ENCODE measurements around the gene NCK2.
"Not testable (repeated sequence)": the region's sequence is repeated elsewhere in the genome, so short reads cannot be mapped to it uniquely, and the experiment has no call there.

Gene NCK2

DNA sequence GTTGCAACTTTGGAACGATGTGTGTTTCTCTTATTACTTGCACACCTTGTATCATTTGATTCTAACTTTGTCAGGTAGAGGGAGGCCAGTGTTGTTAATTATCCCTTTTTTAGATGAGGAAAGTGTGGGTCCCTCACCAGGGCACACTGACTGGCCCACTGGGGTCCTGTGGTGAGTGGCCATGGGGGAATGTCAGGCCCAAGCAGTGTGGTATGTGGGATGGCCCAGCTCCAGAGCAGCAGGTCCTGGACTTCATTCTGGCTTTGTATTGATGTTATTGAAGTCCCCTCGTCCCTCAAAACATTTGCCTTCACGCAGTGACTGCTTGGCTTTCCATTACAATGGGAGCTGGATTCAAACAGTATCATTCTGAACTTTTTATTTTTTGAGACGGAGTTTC is 11.7 kb downstream of the NCK2 start:
- DNase-seq (ENCODE audit: low spot score): no peak

DNA sequence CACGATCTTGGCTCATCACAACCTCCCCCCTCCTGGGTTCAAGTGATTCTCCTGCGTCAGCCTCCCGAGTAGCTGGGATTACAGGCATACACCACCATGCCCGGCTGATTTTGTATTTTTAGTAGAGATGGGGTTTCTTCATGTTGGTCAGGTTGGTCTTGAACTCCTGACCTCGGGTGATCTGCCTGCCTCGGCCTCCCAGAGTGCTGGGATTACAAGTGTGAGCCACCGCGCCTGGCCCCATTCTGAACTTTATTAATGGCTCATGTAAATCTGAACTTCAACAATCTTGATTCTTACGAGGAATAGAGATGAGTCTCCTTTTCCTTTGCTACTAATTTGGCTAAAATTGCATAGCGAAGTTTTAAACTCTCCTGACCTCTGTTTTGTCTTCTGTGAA is 12.2 kb downstream of the NCK2 start:
- DNase-seq (ENCODE audit: low spot score): not testable (repeated sequence)

DNA sequence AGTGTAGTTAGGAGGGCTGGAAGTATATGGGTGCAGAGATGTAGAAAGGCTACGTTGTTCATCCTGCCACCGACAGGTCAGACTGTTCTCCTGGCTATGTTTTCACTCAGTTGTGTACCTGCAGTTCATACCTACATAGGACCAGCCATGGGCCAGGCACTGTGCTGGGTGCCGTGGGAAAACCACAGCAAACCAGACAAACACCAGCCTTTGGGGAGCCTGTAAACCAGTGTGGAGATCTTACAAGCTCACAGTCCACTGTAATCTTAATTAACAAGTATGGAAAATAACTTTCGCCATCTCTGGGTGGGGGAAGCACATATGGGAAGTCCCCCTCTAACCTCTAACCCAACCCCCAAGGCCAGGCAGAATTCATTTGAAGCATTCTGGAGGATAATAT is 12.7 kb downstream of the NCK2 start:
- no peak for DNase-seq (ENCODE audit: low spot score)

DNA sequence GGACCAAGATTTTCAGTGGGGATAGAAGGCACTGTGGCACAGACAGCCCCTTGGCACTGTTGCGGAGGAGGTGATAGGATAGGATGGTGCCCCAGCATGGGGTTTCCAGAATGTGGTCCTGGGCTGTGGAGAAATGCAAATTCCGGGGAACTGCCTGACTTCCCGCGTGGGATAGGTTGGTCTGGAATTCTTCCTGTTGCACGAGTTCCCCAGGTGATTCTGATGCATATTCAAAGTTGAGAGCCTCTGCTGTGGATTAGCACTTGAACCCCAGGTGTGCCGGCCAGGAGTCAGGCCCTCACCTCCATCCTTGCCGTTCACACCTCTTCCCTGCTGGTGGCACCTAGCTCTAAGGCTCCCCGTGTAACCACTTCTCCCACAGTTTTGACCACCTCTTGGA is 15.5 kb downstream of the NCK2 start:
- no peak for DNase-seq (ENCODE audit: low spot score)

DNA sequence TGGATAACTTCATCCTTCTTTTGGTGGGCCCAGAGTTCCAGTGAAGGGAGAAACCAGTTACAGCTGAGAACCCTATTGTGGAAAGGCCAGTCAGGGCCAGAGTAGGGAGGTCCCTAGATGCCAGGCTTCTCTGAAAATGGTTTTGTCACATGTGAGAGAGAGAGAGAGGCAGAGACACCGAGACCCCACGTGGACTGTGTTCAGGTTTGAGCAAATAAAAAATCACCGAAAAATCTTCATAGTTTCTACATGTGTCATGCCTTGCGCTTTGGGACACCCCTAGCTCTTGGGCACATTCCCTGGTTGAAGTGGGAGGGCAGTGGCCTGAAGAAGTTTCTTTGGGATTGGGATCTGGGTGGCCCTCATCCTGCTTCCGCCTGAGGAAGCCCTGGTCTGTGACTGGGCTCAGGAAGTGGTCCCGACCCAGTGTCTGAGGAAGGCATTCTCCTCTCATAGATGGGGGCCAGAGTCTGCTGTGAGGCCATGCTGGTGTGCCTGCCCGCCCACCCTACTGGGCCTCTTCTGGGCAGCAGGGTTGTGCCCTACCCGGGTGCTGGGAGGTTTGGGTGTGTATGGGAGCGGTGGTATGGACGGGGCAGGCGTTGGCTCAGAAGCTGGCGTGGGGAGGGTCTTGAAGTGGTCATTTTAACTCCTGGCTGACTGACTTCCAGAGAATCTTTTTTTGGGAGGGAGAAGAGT is 16.1 kb downstream of the NCK2 start:
- no peak for DNase-seq (ENCODE audit: low spot score)

DNA sequence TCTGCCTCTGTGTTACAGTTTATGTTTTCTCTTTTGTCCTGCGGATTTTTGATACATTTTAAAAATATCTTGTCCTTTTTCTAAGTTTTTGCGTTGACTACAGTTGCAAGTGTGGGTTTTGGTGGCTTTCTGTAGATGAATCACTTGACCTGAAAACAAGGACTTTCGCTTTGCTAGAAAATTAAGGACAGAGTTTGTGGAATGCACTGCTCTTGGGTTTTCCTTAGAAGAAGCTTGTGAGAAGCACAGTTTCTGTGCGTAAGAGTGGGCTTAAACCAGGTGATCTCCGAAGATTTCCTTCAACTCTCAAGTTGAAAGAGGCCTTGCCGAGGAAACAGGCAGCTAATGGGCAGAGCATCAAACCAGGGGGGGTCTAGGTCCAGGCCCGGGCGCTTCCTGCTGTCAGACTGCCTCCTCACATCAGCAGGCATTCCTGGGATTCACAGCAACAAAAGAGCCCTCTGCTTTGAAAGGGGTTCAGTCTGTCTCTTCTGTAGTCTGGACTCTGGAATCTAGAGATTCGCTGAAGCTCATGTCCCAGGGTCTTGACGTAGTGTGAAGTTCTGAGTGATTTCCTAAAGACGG is 17.3 kb downstream of the NCK2 start:
- no peak for DNase-seq (ENCODE audit: low spot score)

DNA sequence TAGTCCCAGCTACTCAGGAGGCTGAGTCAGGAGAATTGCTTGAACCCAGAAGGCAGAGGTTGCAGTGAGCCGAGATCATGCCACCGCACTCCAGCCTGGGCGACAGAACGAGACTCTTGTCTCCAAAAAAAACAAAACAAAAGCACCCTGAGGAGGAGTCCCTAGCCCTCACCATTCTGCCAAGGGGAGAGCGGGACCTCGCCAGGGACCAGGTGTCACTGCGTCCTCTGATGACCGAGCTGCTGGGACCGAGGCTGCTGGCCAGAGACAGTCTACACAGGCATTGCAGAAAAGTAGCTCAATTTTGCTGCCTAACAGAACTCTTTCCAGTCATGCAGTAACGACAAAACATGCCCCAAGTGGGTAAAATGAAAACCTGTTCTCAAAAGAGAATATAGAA is 18.4 kb downstream of the NCK2 start:
- no peak for DNase-seq (ENCODE audit: low spot score)

DNA sequence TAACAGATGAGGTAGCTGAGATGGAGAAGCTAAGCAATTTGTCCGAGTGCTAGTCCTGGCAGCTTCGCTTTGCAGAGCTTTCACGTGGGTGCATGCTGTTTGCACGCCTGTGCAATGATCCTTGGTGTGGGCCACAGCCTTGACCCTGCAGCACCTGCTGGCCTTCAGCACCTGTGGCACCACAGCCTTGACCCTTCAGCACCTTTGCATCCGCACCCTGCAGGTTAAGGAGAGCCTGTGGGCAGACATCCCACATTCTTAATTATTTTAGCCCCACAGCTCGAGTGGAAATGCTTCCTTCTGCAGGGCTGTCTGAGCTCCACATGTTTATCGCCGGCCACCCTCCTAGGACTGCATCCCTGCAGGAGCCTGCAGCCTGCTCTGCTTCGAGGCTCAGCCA is 19.3 kb downstream of the NCK2 start:
- no peak for DNase-seq (ENCODE audit: low spot score)

DNA sequence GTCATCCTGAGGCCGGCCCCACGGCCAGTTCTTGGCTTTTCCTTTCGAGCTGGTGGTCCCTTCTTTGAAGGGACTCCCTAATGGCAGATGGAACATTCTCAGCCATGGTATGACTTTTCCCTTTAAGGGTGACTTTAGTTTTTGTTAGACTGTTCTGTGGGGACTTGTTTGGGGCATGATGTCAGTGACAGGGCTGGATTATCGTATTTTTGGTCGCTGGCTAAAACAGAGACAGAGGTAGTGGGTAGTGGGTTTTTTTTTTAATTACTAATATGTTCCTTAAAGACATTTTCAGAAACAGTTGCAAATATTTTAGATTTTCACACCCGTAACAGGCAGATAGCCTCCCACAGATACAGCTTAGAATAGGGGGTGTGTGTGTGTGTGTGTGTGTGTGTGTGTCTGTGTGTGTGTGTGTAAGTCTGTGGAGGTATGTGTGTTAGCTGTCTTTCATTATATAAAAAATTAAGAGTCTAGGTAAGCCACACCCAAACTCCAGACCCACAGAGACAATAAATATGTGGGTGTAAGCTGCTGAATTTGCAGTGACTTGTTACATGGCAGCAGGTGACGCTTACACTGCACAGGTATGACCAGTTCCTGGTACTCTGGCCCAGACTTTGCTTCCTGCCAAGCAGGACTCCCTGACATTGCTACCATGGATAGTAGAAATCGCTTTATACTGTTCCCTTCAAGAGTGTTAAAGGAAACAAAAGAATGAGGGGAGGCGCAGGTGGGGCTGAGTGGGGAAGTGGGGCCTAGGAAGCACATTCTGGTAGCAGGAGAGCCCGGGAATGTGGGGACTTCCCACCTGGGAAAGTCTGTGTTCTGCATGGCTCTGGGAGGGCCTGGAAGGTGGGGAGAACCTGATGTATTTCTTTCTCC is 20.9 kb downstream of the NCK2 start:
- no peak for DNase-seq (ENCODE audit: low spot score)

DNA sequence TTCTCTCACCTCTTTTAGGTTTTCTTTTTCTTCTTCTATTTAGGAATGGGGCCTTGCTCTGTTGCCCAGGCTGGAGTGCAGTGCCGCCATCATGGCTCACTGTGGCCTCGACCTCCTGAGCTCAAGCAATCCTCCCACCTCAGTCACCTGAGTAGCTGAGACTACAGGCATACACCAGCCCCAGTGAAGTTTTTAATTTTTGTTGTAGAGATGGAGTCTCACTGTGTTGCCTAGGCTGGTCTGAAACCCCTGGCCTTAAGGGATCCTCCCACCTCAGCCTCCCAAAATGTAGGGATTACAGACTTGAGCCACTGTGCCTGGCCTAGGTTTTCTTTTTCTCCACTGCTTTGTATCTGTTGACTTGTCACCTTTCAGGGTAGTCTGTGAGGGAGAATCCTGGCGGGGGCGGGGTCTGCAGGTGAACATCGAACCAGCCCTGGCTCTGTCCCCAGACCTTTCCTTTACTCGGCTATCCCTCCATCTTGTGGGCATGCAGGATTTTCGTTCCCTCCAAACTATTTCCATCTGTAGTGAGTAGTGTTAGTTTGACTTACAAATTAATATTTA is 21.7 kb downstream of the NCK2 start:
- DNase-seq (ENCODE audit: low spot score): no peak

DNA sequence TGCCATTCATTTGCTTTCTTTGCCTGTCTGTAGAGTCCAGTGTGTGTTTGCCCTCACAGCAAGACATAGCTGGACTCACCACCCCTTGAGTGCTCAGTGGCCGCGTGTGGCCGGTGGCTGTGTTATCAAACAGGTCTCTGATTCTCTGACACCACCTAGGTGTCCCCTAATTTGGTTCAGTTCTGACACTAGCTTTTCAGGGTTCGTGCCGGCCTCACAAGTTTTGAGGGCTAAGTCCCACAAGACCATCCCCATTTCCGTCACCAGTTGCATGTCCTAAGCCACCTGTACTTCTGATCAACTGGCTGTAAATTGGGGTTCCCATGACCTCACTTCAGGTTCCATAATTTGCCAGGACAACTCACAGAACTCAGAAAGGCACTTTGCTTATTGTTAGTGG is 23.5 kb downstream of the NCK2 start:
- no peak for DNase-seq (ENCODE audit: low spot score)

DNA sequence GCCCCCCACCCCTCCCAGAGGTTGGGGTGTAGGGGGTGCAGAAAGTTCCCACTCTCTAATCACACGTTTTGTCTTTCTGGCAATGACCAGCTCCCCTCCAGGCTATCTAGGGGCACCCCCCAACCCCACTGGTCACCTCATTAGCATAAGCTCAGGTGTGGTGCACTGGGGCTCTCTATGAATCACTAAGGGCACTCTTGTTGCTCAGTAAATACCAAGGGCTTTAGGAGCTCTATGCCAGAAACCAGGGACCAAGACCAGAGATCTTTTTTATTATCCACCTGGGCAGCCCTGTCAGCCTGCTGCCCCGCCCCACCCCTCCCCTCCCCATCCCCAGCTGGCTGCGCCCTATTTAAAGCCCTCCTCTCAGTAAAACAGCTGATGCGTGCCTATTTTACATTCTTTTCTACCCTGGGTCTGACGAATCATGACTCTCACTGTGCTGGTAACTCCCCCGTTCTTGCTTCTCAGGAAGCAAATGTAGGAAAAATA is 24.3 kb downstream of the NCK2 start:
- DNase-seq (ENCODE audit: low spot score): no peak

DNA sequence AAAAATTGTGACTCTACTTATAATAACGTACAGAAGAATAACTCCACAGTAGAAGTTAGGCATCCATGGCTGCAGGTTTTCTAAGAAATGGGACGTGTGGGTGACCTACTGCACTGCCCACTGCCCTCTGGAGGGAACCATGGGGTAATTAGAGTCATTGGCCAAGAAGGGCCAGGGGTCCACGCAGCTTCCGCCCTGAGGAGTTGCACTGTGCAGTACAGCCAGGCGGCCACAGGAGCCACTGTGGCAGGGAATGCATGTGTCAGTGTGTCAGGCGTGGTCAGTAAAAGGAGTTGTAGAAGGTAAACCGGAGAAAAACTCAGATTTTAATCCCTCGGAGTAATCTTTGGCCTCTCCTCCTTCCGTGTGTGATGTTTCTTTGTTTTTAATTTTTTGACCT is 24.8 kb downstream of the NCK2 start:
- DNase-seq (ENCODE audit: low spot score): no peak

DNA sequence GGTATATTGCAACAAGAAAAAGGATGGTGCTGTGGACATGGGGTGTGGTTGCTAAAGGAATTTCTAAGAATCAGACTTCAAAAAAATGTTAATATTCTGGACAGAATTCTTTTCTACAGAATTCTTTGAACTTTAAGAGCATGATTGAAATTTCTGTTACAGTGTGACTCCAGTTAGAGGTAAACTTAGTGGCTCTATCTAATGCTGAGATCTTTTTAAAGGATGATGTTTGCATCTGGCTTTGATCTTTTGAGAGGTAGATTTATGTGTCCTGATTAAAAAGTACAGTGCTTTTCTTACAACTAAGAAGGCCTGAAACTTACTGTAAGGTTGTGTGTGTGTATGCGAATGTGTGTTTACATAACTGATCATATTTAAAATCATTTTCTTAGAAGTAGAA is 25.4 kb downstream of the NCK2 start:
- DNase-seq (ENCODE audit: low spot score): no peak

DNA sequence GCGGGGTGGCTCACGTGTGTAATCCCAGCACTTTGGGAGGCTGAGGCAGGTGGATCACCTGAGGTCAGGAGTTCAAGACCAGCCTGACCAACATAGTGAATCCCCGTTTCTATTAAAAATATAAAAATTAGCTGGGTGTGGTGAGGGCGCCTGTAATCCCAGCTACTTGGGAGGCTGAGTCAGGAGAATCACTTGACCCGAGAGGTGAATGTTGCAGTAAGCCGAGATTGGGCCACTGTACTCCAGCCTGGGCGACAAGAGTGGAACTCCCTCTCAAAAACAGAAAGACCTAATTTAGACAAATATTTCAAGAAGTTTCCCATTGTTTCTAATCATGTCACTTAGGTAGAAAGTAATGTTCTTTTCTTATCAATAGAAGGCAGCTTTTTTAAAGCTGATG is 26.6 kb downstream of the NCK2 start:
- not testable (repeated sequence) for DNase-seq (ENCODE audit: low spot score)

DNA sequence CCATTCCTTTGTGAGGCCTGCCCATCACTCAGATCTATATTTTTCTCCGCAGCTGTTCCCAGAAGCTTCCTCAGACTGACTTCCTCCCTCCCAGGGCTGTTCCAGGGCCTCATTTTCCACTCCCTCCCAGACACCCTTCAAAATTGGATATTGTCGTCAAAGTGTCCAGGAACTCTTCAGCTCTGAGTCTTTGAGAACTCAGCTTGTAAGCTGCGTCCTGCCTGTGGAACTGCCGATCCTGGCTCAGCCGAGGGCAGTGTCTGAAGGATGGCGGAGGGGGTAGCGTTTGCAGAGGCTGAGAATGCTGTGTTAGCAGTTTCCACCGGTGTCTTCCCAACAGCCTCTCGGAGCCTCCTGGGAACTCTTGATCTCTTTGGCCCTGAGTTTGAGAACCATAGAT is 27.1 kb downstream of the NCK2 start:
- DNase-seq (ENCODE audit: low spot score): no peak

DNA sequence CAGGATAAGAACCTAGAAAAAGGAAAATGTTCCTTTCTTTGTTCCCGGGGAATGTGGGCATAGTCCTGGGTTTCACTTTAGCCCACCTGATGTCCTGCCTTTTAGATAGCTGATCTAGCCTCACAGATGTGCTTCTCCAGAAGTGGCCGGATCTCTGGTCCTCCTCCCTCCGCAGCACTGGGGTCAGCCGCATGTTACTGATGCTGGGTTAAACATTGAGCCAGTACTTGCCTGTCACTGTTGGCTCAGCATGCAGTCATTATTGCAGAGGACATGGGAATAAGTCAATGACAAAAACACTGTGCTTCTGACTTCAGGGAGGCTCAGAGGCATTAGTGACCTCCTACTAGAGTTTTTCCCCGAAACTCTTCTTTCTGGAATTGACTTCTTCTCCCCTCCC is 27.6 kb downstream of the NCK2 start:
- no peak for DNase-seq (ENCODE audit: low spot score)

DNA sequence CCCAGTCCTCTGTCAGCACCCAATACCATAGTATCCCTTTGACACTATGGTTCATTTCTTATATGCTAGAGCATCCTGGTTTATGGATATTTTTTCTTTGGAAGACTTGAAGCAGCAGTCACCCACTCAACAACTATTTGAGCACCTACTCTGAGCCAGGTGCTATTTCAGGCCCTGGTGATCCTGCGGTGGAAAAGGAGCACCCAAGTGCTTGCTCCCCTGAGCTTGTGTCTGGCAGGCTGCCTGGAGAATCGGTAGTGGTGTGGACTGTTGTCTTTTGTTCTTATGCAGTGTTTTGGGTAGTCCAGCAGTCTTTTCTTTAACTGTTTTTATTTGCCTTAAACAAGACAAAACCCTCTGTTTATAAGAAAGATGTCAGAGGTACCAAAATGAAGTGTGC is 28.9 kb downstream of the NCK2 start:
- DNase-seq (ENCODE audit: low spot score): no peak

DNA sequence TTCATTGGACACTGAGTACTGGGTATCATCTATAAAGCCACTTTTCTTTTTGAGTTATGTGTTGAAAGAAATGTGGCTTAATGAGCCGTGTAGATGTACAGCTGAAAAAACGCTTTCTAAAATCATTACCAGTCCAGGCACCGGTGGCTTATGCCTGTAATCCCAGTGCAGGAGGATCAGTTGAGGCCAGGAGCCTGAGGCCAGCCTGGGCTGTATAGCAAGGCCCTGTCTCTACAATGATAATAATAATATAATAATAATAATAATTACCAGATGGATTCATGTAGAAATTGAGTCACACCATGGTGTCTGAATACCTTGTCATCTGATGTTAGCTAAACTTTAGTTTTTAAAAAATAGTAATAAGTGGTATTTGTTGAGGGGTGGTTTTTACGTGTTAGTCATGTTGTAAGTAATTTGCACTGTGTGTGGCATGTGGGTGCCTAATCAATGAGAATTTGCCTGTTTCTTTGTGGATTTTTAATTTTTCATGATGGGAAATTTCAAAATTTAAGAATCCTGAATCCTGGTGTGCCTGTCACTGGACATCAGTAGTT is 30.1 kb downstream of the NCK2 start:
- DNase-seq (ENCODE audit: low spot score): no peak

DNA sequence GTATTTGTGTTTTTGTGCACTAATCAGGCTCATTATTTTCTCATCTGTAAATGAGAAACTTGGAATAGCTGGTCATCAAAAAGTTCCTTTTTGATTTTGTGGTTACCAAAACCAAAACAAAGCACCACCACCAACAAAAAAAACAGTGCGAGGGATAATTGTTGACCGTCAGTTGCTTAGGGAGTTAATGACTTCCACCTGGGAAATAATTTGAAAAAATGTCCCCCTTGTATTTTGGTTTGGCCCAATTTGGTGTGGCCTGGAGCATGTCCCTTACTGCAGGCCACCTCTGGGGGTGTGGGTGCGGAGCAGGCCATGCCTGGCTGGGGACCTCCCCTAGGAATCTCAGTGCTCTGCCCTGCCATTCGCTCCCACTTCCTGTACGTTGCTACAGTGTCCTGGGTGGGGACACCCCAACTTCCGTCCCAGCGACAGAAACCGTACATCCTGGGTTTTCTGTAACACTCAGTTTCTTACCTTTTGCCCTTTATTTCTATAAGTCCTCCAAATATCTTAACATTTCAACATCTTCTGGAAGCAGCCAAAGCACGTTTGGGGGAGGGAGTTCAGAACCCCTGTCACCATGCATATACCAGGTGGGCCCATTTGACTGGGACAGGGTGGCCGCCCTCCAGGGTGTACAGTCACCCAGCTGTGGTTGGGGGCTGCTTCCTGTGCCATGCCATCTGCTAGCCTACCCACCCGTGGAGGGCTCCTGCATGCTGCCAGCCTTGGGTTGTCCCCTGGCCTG is 31.3 kb downstream of the NCK2 start:
- DNase-seq (ENCODE audit: low spot score): no peak

DNA sequence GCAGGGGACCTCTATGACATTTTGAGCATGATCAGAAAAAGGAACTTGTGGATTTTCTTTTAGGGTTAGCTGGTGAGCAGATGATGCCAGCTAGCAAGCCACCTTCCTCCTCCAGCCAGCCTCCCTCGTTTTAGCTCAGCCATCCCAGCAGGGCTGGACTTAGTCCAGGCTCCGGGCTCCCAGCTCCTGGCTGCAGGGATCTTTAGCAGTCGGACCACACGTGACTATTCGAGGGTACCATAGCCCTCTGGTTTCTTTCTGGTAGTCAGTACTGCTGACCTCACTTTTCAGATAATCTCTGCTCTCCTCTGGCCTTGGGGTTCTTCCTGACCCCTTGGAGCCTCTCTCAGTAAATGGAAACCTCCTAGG is 31.8 kb downstream of the NCK2 start:
- no peak for DNase-seq (ENCODE audit: low spot score)

DNA sequence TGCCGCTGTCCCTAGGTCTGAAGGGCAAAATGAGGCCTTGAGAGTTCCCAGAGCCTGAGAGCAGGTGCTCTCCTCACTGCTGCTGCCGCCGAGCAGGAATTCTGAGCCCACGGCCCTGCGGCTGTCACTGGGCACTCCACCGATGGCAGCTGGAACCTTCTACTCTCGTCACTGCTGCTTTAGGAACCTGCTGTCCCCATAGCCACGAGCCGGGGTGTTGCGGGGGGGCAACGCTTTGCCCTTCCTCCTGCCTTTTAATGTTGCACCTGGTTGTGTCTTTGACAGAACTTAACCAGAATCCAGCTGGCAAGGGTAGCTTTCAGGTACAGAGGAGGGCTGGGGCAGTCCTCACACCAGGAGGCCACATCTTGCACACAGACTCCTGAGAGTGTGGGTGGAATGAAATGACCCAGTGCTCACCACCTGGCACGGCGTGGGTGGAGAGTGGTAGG is 32.3 kb downstream of the NCK2 start:
- DNase-seq (ENCODE audit: low spot score): no peak

All from left forelimb (tissue), 1 donor.